SIG-M5 treated with dmso at 0.1 percent for 504 hours (cell line): Measurements from ENCODE around the gene CTIF.

Experiments
- DNase-seq: peaks from one replicate; lab custom pipeline; 2025; ENCODE audit not compliant: unreplicated experiment; lab: John Stamatoyannopoulos, UW

CTIF gene

GRCh38 chr18:48796491-48797205, 257.8 kb downstream of the CTIF start:
- no peak for DNase-seq

- DNase-seq: no peak
Measured at GRCh38 chr18:48797841-48798255, 259.0 kb downstream of the CTIF start.

DNA sequence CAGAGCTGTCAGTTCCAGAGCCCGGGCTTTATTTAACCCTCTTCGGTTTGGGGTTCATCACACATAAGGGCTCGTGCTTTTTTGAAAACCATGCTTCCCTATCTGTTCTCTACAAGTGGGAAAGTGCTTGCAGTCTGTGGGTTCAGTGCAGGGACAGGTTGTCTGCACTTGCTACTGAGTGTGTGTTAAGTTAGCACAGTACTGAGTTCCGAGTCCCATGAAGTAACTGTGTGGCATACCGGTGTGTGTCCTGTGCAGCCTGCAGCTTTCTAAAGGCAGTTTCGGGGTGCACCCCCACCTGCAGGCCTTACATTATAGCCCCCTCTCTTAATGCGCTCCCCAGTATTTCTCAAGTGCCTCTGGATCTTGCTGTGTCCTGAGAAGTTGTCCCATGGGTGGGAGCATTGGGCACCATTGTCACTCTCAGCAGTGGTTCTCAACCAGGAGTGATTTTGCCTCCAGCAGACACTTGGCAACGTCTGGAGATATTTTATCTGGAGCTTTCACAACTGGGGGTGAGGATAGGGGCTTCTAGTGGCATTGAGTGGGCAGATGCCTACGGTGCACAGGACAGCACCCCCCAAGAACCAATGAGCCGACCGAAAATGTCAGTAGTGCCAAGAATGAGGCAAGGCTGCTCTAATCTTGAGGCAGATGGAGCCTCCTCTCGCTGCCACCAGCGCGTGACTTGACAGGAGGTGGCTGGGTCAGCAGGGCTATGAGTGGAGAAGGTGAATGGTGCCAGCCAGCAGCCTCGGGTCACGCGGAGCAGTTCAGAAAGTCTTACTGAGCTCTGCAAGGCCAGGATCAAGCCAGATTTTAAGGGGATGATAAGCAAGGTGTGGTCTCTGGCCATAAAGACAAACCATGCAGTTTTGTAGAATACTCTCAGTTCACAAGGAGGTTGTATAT, 259.8 kb downstream of the CTIF start:
- no peak for DNase-seq

DNA sequence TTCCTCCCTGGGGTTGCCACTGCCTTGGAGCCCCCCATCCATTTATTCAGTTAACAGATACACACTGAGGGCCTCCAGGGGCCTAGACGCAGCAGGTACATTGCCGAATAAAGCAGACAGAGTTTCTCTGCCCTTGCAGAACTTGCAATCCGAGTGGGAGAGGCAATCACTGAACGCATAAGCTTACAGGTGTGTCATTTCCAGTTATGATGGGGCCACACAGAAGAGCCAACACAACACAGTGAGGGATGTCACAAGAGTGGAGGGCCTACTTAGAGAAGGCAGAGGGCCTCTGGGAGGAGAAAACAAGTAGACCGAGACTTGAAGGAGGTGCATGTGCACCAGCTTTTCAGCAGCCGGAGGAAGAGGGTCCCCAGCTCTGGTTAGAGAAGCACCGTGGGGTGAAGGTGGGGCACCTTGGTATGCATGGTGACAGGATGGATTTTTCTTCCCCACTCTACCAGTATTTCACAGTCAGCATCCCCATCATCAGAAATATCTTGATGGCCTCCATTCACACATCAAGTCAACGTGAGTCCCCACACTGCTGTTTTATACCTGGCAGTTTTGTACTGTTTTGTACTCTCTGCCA, 261.0 kb downstream of the CTIF start:
- no peak for DNase-seq

- no peak for DNase-seq
Measured at GRCh38 chr18:48800466-48800865, 261.6 kb downstream of the CTIF start.

DNA sequence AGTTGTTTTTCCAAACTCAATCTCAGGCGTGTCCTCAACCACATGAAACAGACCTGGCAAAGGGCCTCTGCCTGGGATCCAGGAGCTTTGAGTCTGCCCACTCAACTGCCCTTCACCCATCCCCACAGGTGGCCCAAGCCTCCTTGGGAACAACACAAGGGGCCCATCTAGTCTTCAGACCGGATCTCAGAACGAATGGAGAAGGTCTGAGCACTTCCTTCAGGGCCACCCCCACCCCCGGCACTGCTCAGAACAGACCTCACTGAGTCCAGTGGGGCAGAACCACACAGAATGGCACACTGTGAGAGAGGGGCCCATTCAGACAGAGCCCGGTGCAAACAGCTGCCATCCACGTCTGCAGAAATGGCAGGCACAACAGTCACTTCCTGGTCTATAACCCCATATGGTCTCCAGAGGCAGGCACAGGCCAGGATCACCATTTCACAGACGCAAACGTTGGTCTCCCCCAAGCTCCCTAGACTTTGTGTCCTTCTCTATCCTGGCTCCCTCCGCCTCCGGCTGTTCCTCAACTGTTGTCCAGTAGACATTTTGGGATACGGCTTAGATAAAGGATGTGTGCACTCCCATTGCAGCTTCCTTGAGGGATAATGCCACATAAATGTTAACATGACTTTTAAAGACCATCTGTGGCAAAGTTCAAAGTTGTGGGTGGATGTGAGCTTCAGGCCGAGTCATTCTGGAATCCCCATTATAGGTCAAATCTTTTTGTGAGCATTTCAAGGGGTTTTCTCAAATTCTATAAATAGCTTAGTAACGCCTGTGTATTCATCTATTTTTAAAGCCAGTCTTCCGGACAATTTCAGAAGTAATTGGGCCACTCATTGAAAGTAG, 262.3 kb downstream of the CTIF start:
- DNase-seq: no peak

DNA sequence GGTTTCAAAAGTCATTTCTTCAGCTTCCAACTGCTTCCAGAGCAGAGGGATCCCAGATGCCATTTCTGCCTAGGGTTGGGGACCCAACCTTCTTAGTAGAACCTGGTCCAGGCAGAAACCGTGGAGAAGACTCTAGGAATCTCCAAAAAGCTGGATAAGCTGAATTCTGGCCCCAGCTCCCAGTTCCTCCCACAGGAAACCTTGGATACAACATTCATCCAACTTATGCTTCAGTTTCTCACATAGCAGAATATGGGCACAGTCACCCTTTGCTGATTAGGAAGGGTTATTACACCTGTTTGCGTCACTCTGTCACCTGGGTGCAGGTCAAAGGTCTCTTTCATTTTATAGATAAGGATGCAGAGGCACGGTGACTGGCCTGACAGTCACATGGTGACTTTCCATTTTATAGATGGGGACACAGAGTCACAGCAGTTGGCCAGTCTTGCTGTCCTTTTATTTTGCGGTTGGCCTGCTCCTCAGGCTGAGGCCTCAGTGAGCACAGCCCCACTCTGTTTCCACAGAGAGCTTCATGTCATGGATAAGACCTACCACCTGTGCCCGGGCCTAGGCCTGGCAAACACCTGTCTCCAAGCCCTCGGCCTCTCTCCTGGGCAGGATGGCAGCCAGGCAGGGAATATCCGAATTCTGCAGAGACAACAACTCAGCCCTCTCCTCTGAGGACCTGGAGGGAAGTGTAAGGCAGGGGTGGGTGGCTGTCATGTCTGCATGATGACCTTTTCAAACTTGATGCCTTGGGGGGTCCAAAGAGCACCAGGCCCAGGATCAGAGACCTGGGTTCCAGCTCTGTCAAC, 263.1 kb downstream of the CTIF start:
- DNase-seq: no peak

DNA sequence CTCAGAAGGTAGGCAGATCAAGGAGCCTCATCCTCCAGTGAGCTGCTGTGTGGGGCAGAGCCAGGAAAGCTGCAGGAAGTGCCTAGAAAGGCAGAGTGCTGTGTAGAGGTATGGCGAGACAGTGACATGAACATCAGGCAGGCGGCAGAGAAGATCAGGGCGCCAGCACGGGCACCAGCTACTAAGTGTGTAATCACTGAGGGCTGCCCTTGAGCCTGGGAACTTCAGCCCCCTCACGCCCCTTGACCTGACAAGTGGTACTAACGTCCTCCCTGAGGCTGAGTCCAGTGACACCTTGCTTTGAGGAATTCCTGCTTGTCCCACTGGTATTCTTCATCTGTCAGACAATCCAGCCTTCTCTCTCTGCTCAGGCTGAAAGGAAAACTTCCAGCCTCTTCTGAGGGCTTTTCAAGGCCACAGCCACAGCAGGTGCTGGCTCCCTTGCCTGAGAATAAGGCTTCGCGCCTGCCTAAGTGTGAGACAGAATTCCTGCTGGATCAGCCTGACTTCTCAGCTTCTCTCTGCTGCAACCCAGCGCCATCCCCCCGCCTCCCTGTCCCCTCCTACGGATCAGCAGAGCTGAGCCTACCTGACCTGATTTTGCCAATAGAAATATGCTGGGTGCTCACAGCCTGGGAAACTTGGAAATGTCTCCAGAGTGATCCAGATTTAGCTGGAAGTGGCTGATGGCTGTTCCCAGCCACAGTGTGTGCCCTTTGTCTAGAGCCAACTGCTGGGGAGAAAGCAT, 263.9 kb downstream of the CTIF start:
- no peak for DNase-seq

GRCh38 chr18:48803518-48803917, 264.7 kb downstream of the CTIF start:
- no peak for DNase-seq

GRCh38 chr18:48803951-48804855, 265.4 kb downstream of the CTIF start:
- DNase-seq: no peak

DNA sequence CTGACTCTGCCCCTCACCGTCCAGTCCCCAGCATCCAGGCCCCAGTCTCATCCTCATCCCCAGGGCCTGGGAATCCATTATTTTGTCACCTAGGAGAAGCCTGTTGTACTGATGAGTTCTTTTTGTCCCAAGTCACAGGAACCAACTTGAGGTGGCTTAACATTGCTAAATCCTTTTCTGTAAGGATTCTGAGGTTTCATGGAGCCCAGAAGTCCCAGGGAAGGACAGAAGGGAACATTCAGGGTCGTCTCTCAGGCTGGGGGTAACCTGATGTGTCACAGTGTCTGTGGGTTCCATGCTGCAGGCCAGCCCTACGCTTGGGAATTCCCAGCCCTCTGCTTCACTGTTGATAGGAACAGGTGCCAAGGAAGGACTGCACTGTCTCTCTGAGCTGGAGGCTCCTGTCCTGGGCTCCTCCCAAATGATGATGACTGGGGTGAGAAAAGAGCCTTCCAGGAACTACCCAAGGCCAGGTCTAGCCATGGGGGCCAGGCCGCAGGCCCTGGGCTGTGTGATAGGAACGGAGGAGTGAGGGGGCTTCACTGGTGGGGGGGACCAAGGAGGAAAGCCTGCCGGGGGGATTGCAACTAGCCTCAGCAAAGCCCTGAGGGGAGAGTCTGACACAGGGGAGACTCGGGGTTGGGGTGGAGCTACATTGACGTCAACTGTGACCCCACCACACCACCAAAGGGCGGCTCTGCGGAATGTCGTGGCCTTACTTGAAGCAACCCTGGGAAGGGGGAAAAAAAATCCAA, 266.2 kb downstream of the CTIF start:
- DNase-seq: no peak

DNA sequence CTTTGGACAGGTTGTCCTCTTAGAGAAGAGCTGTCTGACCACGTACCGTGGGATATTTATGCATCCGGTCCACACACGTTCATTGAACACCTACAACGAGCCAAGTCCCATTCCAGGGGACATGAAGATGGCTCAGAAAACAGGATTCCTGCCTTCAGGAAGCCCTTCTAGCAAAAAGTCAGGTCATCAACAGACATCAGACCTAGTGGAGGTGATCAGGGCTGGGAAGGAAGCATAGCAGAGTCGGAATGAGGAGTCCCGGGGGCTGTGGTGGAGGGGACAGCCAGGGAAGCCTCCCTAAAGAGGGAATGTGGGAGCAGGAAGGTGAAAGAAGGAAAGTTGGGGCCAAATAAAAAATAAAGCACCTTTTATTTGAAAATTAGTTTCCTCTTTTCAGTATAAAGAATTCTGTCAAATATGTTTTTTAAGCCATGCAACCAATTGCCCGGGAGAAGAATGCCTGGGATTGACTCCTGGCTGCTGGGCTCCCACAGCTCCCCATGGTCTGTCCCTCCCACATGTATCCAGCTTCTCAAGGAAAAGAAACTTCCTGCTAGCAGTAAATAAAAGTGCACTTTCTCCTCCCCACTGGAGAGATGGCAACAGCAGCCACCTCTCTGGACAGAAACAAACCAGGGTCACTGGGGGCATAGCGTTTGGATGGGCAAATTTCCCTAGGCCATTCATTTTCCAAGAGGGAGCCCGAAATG, 267.1 kb downstream of the CTIF start:
- DNase-seq: no peak

DNA sequence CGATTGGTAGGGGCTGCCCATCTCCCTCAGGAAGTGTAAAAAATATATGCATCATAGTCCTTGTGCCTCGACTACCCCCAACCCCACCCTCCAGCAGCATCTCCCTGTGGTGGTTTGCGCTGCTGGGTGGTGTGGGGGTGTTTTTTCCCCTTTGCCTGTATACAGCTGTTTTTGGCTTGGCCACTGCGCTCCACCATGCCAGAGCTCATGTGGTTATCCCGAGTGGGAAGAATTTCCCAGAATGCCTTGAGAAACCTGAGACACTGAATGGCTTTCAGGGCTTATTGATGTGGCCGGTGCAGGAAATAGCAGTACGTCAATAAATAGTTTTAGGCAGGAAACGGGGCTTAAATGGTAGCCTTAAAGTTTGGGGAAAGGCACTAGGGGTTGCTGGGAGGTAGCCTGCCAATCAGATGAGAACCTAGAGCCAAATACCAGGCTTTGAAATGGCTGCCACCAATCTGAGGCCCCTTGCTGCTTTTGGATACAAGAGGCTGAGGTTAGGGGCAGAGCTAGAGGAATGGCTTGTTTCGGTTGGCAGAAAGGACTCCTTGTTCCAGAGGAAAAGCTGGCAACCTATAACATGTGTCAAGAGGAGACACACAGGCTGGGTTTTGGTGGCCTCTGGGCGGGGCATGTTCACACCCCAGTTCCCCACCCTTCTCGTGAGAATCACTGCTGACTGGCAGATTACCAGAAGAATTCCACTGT, 267.9 kb downstream of the CTIF start:
- DNase-seq: no peak

DNA sequence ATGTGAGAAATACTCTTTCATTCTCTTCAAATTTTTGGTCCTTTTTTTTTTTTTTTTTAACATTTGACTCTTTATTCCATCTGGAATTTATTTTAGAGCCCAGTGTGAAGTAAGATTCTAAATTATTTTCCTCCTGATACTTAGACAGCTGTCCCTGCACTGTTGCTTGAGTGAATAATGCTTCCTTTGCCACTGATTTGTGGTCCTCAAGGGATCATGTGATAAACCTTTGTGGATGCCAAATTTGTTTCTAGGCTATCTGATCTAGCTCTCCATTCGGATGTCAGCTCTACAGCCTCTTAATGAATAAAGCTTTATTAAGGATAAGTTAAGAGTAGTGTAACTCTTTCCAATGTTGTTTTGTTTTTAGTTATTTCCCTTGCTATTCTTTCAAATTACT, 269.6 kb downstream of the CTIF start:
- no peak for DNase-seq

GRCh38 chr18:48809365-48809764, 270.5 kb downstream of the CTIF start:
- no peak for DNase-seq

DNA sequence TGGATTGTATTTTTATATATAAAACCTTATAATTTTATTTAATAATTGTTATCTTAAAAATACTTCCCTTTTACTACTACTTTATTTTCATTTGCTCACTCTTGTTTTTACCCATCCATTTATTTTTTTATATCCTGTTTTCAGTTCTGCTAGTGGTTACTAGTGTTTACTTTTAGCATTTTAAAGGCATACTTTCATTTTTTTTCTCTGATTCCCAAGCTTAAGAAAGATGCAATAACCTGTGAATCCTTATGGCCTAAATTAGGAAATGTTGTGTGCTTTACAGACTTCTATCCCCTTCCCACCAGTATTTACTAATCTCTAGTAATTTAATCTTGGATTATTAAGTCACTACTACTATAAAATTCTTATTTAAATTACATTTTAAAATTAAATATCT, 272.0 kb downstream of the CTIF start:
- DNase-seq: no peak
